ENCODE data around the gene HIGD2A.

The HIGD2A gene

DNA sequence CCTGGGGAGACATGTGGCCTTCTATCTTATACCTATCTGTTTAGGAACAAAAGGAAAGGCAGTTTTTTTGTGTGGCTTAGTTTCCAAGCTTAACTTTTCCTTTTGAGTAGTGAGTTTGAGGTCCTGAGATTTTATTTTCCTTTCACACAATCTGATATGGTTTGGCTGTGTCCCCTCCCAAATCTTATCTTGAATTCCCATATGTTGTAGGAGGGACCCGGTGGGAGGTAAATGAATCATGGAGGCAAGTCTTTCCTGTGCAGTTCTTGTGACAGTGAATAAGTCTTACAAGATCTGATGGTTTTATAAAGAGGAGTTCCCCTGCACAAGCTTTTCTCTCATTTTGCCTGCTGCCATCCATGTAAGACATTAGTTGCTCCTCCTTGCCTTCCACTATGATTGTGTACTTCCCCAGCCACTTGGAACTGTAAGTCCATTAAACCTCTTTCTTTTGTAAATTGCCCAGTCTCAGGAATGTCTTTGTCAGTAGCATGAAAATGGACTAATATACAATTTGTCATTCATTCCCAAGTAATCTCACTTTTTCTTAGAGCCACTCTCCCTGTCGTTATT lies 32.5 kb downstream of the HIGD2A start:
- no peaks in the 10 kb centered on the region for H3K4me1 ChIP-seq (ENCODE audit: control insufficient read depth, insufficient read depth, low read length)
- peaks cover 44% of the 10 kb centered on the region for H3K9me3 ChIP-seq (ENCODE audit: control insufficient read depth, insufficient read depth, low read depth, low read length)
- H3K36me3 ChIP-seq (ENCODE audit: control insufficient read depth, insufficient read depth, low read length) = no peaks in the 10 kb centered on the region
- no peak overlapping the region for H3K27ac ChIP-seq (ENCODE audit: low read depth, low read length)
- H3K9ac ChIP-seq (ENCODE audit: low read length) = no peak overlapping the region
- peaks cover 6% of the 10 kb centered on the region; the same call in 1 of the 2 replicates for H3K27me3 ChIP-seq (ENCODE audit: control insufficient read depth, insufficient read depth, low read length)
- H3K4me3 ChIP-seq (ENCODE audit: low read depth, low read length) = no peak overlapping the region

DNA sequence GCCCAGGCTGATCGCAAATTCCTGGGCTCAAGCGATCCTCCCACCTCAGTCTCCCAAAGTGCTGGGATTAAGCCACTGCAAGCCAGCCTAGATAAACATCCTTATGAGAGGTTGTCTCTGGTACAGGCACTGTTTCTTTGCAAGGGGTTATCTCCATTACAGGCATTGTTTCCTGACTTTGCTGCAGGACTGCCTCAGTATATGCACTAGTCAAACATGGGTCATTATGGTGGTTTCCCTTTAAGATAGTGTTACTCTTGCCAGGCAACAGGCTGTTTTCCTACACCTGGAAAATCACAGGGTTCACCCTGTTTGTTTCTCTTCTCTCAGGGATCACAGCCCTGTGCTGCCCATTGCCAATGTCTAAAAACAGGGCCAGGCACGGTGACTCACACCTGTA lies 35.6 kb downstream of the HIGD2A start:
- Histone ChIP-seq H3K27ac (ENCODE audit: low read depth, low read length) (no peak overlapping the region), H3K9me3 (ENCODE audit: control insufficient read depth, insufficient read depth, low read depth, low read length) (peaks cover 45% of the 10 kb centered on the region), H3K4me1 (ENCODE audit: control insufficient read depth, insufficient read depth, low read length) (no peaks in the 10 kb centered on the region), H3K36me3 (ENCODE audit: control insufficient read depth, insufficient read depth, low read length) (no peaks in the 10 kb centered on the region), H3K9ac (ENCODE audit: low read length) (no peak overlapping the region), H3K27me3 (ENCODE audit: control insufficient read depth, insufficient read depth, low read length) (no peaks in the 10 kb centered on the region), H3K4me3 (ENCODE audit: low read depth, low read length) (no peak overlapping the region)

DNA sequence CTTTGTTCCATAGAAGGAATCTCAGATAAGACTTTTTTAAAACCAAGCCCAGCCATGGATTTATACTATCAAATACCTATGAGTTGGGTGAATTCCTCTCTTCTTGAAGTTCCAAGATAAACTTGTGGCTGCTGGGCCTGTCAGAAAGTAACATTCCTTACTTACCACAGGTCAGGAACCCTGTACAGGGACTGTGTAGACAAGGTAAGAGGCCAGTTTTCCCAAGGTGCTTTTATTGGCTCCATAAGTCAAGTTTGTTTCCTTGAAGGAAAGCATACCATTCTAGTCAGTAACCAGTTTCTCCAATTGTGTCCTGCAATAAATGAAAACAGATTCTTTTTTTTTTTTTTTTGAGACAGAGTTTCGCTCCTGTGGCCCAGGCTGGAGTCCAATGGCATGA lies 36.6 kb downstream of the HIGD2A start:
- Histone ChIP-seq H3K4me3 (ENCODE audit: low read depth, low read length) (no peak overlapping the region), H3K9ac (ENCODE audit: low read length) (no peak overlapping the region), H3K27me3 (ENCODE audit: control insufficient read depth, insufficient read depth, low read length) (no peaks in the 10 kb centered on the region), H3K27ac (ENCODE audit: low read depth, low read length) (no peak overlapping the region), H3K36me3 (ENCODE audit: control insufficient read depth, insufficient read depth, low read length) (no peaks in the 10 kb centered on the region), H3K4me1 (ENCODE audit: control insufficient read depth, insufficient read depth, low read length) (no peaks in the 10 kb centered on the region), H3K9me3 (ENCODE audit: control insufficient read depth, insufficient read depth, low read depth, low read length) (peaks cover 40% of the 10 kb centered on the region)

DNA sequence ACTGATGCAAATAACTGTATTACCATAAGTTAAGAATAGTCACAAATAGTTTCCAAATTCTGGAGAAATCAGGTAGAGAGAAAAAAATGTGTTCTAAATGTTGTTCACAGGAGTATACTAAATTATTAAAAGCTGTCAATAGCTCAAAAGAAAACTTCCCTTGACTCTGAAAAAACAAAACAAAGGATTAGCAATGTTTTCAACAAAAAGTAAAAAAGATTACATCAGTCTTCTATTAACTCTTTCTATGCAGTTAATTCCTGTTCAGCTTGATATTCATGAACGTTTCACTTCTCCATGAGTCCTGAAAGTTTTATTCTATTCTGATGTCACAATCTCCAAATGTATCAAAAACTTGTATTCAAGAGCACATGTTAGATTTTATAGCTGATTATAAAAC lies 37.2 kb downstream of the HIGD2A start:
- Histone ChIP-seq H3K4me1 (ENCODE audit: control insufficient read depth, insufficient read depth, low read length) (no peaks in the 10 kb centered on the region), H3K4me3 (ENCODE audit: low read depth, low read length) (no peak overlapping the region), H3K27ac (ENCODE audit: low read depth, low read length) (no peak overlapping the region), H3K27me3 (ENCODE audit: control insufficient read depth, insufficient read depth, low read length) (no peaks in the 10 kb centered on the region), H3K36me3 (ENCODE audit: control insufficient read depth, insufficient read depth, low read length) (no peaks in the 10 kb centered on the region), H3K9ac (ENCODE audit: low read length) (no peak overlapping the region), H3K9me3 (ENCODE audit: control insufficient read depth, insufficient read depth, low read depth, low read length) (peaks cover 33% of the 10 kb centered on the region)

DNA sequence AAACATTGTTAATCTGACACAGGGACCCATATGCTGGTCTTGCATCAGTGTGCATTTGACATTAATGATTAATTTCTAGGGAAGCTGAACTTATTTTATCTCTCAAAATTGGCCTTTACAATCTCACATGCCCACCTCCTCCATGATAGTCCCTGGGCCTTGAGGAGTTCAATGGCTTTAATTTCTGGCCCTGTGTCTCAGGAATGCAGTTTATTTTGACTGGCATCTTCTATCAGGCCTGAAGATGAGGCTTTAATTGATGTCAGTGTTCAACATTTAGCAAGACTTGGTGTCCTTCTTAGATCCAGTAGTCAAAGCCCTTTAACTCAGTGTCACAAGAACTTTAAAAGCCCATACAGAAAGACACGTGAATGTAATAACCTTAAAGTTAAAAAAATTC lies 38.3 kb downstream of the HIGD2A start:
- H3K27ac ChIP-seq (ENCODE audit: low read depth, low read length) = no peak overlapping the region
- H3K9me3 ChIP-seq (ENCODE audit: control insufficient read depth, insufficient read depth, low read depth, low read length) = peaks cover 25% of the 10 kb centered on the region
- no peaks in the 10 kb centered on the region for H3K27me3 ChIP-seq (ENCODE audit: control insufficient read depth, insufficient read depth, low read length)
- H3K4me1 ChIP-seq (ENCODE audit: control insufficient read depth, insufficient read depth, low read length) = no peaks in the 10 kb centered on the region
- no peak overlapping the region for H3K4me3 ChIP-seq (ENCODE audit: low read depth, low read length)
- no peak overlapping the region for H3K9ac ChIP-seq (ENCODE audit: low read length)
- H3K36me3 ChIP-seq (ENCODE audit: control insufficient read depth, insufficient read depth, low read length) = no peaks in the 10 kb centered on the region

DNA sequence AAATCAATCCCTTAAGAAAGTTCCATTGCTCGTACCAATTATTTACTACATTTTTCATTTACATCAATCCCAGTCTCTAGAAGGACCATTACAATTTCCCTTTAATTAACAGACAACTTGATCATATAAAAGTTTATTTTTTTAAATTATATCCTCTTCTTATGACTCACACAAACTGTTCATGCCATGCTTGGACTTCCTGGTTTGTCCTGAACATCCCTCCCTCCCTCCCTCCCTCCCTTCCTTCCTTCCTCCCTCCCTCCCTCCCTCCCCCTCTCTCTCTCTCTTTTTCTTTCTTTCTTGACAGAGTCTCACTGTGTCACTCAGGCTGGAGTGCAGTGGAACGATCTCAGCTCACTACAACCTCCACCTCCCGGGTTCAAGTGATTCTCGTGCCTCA lies 39.4 kb downstream of the HIGD2A start:
- Histone ChIP-seq H3K27ac (ENCODE audit: low read depth, low read length) (no peak overlapping the region), H3K9me3 (ENCODE audit: control insufficient read depth, insufficient read depth, low read depth, low read length) (peaks cover 17% of the 10 kb centered on the region; the same call in 1 of the 2 replicates), H3K27me3 (ENCODE audit: control insufficient read depth, insufficient read depth, low read length) (no peaks in the 10 kb centered on the region), H3K9ac (ENCODE audit: low read length) (no peak overlapping the region), H3K4me3 (ENCODE audit: low read depth, low read length) (no peak overlapping the region), H3K4me1 (ENCODE audit: control insufficient read depth, insufficient read depth, low read length) (no peaks in the 10 kb centered on the region), H3K36me3 (ENCODE audit: control insufficient read depth, insufficient read depth, low read length) (no peaks in the 10 kb centered on the region)

DNA sequence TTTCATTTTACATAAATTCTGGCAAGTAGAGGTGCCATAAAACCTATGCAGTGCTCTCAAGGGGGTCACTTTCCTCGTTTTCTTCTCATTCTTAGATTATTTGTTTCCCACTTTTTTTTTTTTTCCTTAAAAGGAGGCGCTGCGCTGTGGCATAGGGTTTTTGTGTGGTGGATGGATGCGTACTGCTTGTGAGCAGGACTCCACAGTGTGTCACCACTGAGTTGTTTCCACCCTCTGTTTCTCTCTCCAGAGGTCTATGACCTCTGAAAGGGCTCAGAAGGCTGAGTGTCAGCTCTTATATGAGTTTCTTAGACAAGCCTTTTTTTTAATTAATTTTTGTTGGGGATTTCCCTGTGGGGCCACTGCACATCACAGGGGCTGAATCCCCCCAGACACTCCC lies 41.4 kb downstream of the HIGD2A start:
- no peaks in the 10 kb centered on the region for H3K4me1 ChIP-seq (ENCODE audit: control insufficient read depth, insufficient read depth, low read length)
- H3K9me3 ChIP-seq (ENCODE audit: control insufficient read depth, insufficient read depth, low read depth, low read length) = peaks cover 11% of the 10 kb centered on the region
- H3K4me3 ChIP-seq (ENCODE audit: low read depth, low read length) = no peak overlapping the region
- no peaks in the 10 kb centered on the region for H3K36me3 ChIP-seq (ENCODE audit: control insufficient read depth, insufficient read depth, low read length)
- no peaks in the 10 kb centered on the region for H3K27me3 ChIP-seq (ENCODE audit: control insufficient read depth, insufficient read depth, low read length)
- no peak overlapping the region for H3K9ac ChIP-seq (ENCODE audit: low read length)
- no peak overlapping the region for H3K27ac ChIP-seq (ENCODE audit: low read depth, low read length)

DNA sequence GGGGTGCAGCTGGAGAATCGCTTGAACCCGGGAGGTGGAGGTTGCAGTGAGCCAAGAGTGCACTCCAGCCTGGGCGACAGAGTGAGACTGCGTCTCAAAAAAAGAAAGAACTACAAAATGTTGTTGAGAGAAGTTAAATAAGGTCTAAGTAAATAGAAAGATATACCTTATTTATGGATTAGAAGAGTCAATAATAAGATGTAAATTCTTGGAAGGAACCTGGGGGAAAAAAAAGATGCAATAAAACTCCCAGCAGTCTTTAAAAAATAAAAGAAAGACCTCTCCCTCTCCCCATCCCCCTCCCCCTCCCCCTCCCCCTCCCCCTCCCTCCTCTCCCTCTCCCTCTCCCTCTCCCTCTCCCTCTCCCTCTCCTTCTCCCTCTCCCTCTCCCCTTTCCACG lies 44.2 kb downstream of the HIGD2A start:
- Histone ChIP-seq H3K4me1 (ENCODE audit: control insufficient read depth, insufficient read depth, low read length) (no peaks in the 10 kb centered on the region), H3K27ac (ENCODE audit: low read depth, low read length) (no peak overlapping the region), H3K9me3 (ENCODE audit: control insufficient read depth, insufficient read depth, low read depth, low read length) (peaks cover 8% of the 10 kb centered on the region; the same call in 1 of the 2 replicates)

DNA sequence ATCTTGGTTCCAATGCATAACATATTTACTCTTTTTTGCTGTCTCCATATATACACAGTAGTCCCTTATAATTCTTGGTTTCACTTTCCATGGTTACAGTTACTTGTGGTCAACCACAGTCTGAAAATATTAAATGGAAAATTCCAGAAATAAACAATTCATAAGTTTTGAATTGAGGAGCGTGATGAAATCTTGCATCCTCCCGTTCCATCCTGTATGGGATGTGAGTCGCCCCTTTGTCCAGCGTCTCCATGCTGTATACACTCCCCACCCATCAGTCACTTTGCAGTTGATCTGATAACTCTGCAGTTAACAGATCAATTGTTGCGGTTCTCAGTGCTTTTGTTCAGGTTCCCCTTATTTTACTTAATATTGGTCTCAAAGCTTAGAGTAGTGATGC lies 48.1 kb downstream of the HIGD2A start:
- Histone ChIP-seq H3K27me3 (ENCODE audit: control insufficient read depth, insufficient read depth, low read length) (no peaks in the 10 kb centered on the region), H3K9me3 (ENCODE audit: control insufficient read depth, insufficient read depth, low read depth, low read length) (peaks cover 8% of the 10 kb centered on the region; the same call in 1 of the 2 replicates), H3K4me3 (ENCODE audit: low read depth, low read length) (no peak overlapping the region), H3K9ac (ENCODE audit: low read length) (no peak overlapping the region), H3K27ac (ENCODE audit: low read depth, low read length) (no peak overlapping the region), H3K36me3 (ENCODE audit: control insufficient read depth, insufficient read depth, low read length) (no peaks in the 10 kb centered on the region), H3K4me1 (ENCODE audit: control insufficient read depth, insufficient read depth, low read length) (peaks cover 8% of the 10 kb centered on the region; the same call in 1 of the 2 replicates)

More for the DNA sequence above, 44.2 kb downstream of the HIGD2A start:
- H3K27me3 ChIP-seq (ENCODE audit: control insufficient read depth, insufficient read depth, low read length) = no peaks in the 10 kb centered on the region
- H3K36me3 ChIP-seq (ENCODE audit: control insufficient read depth, insufficient read depth, low read length) = no peaks in the 10 kb centered on the region
- H3K4me3 ChIP-seq (ENCODE audit: low read depth, low read length) = no peak overlapping the region
- H3K9ac ChIP-seq (ENCODE audit: low read length) = no peak overlapping the region

DNA sequence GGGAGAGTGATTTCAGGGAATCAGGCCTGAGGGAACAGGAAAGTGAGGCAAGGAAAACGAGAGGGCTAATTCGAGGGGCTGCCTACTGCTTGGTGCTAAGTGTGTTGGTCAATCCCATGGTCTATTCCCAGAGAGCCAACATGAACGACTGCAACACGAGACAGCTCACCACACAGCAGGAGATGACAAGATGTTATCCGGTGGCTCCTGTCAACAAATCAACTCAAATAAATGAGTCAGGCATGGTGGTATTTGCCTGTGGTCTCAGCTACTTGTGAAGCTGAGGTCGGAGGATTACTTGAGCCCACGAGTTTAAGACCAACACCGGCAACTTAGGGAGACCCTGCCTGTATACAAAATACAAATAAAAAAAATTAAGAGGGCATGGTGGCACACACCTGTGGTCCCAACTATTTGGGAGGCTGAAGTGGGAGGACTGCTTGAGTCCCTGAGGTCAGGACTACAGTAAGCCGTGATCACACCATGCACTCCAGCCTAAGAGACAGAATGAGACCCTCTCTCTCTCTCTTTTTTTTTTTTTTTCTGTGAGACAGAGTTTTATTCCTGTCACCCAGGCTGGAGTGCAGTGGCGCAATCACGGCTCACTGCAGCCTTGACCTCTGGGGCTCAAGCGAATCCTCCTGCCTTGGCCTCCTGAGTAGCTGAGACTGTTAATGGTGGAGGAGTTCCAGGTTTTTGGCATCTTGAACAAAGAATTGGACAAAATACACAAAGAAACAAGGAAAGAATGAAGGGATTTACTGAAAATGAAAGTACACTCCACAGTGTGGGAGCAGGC lies 50.6 kb downstream of the HIGD2A start:
- no peak overlapping the region for H3K27ac ChIP-seq (ENCODE audit: low read depth, low read length)
- H3K4me3 ChIP-seq (ENCODE audit: low read depth, low read length) = no peak overlapping the region
- H3K9ac ChIP-seq (ENCODE audit: low read length) = no peak overlapping the region
- peaks cover 16% of the 10 kb centered on the region for H3K4me1 ChIP-seq (ENCODE audit: control insufficient read depth, insufficient read depth, low read length)
- peaks cover 8% of the 10 kb centered on the region; the same call in 1 of the 2 replicates for H3K9me3 ChIP-seq (ENCODE audit: control insufficient read depth, insufficient read depth, low read depth, low read length)
- H3K36me3 ChIP-seq (ENCODE audit: control insufficient read depth, insufficient read depth, low read length) = no peaks in the 10 kb centered on the region
- H3K27me3 ChIP-seq (ENCODE audit: control insufficient read depth, insufficient read depth, low read length) = no peaks in the 10 kb centered on the region
